Bronchial epithelial cell (primary cell): ENCODE results near the gene RPL31. TPM values are rescaled to one million over a fixed set of nuclear protein-coding genes. Genes with fewer than 3 reads are reported as not detected.
A peak's percentile ranks its signal among the peaks of the same experiment; 100 is the strongest.

Source experiments
- DNase-seq: peaks from one replicate; pipeline ENCODE4 v3.0.0-alpha.2; 2010; ENCODE audit warnings: low read depth
- FAIRE-seq: peaks from 2 replicates; lab custom pipeline; 2011; peaks lifted over from hg19 to GRCh38; lab: Jason Lieb, UNC
- H3K27me3 ChIP-seq: 2 replicates; pipeline ENCODE4 v1.5.1; 2011; ENCODE audit warnings: low read length; ENCODE audit not compliant: control insufficient read depth, insufficient read depth
- H3K36me3 ChIP-seq: 2 replicates; pipeline ENCODE4 v1.5.1; 2011; ENCODE audit warnings: low read length; ENCODE audit not compliant: control insufficient read depth, insufficient read depth
- H3K4me3 ChIP-seq: 2 replicates; pipeline ENCODE4 v1.5.1; 2011; ENCODE audit warnings: mild to moderate bottlenecking, low read depth, low read length, control low read depth
- total RNA-seq: library from RNA; depleted of rRNA; stranded (reverse); fragments of >200 nt; gene quantifications from 2 replicates; pipeline ENCODE4 v1.2.1, GENCODE V29; 2014
- TF ChIP-seq, protein P1 (sequence below): IDR thresholded peaks from 2 replicates; pipeline ENCODE4 v1.5.1; 2011; ENCODE audit warnings: mild to moderate bottlenecking, moderate library complexity, low read length, control low read depth, inconsistent platforms; ENCODE audit not compliant: insufficient read depth, severe bottlenecking

RPL31 gene
- total RNA-seq, 1 donor from 2014 or later = 2,143 TPM

- Histone ChIP-seq H3K4me3 (no peak overlapping the region), H3K36me3 (peaks cover 26% of the 10 kb centered on the region), H3K27me3 (no peaks in the 10 kb centered on the region)
- DNase-seq (no peak), FAIRE-seq (no peak)
- TF ChIP-seq, protein P1, sequence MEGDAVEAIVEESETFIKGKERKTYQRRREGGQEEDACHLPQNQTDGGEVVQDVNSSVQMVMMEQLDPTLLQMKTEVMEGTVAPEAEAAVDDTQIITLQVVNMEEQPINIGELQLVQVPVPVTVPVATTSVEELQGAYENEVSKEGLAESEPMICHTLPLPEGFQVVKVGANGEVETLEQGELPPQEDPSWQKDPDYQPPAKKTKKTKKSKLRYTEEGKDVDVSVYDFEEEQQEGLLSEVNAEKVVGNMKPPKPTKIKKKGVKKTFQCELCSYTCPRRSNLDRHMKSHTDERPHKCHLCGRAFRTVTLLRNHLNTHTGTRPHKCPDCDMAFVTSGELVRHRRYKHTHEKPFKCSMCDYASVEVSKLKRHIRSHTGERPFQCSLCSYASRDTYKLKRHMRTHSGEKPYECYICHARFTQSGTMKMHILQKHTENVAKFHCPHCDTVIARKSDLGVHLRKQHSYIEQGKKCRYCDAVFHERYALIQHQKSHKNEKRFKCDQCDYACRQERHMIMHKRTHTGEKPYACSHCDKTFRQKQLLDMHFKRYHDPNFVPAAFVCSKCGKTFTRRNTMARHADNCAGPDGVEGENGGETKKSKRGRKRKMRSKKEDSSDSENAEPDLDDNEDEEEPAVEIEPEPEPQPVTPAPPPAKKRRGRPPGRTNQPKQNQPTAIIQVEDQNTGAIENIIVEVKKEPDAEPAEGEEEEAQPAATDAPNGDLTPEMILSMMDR = no peak
Observed at GRCh38 chr2:101040072-101040471, 38.0 kb downstream of the RPL31 start.

DNA sequence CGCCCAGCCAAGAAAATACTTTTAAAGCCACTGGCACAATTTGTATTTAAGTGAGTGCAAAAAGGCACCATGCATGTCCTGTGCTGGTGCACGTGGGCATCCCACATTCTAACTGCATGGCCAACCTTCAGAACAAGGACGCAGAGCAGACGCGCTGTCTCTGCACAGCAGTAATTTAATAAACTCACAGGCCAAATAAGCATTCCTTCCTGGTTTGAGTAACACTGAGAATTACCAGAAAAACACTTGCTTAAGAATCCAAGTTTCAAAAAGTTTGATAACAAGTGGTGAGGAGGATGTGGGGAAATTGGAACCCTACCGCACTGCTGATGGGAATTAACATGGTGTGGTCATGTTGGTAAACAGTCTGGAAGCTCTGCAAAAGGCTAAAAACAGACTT is 38.7 kb downstream of the RPL31 start:
- peaks cover 23% of the 10 kb centered on the region for H3K36me3 ChIP-seq

GRCh38 chr2:101041413-101041812 is 39.3 kb downstream of the RPL31 start:
- H3K36me3 ChIP-seq = peaks cover 22% of the 10 kb centered on the region
- TF ChIP-seq, protein P1 = no peak
- no peak for DNase-seq
- H3K27me3 ChIP-seq = no peaks in the 10 kb centered on the region
- H3K4me3 ChIP-seq = no peak overlapping the region
- FAIRE-seq = no peak

More for the DNA sequence above, 38.7 kb downstream of the RPL31 start:
- Histone ChIP-seq H3K4me3 (no peak overlapping the region), H3K27me3 (no peaks in the 10 kb centered on the region)
- TF ChIP-seq, protein P1 = no peak
- FAIRE-seq (no peak), DNase-seq (no peak)

DNA sequence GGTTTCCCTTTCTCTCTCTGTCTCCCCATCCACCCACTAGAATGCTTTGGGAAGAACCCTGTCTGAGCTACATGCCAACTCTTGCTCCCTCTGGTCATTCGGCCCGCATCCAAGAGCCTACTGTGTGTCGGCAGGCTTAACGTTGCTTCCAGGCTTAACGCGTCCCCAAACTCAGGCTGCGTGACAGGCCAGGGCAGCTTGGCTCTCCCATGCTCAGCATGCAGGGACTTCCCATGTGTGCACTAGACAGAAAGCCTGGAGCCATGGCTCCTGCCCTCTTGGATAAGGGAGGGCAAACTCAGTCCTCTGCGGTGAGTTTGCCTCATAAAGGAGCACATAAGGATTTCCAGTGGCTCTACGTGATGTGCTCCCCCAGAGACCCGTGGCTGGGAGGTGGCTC is 43.2 kb downstream of the RPL31 start:
- DNase-seq (no peak), FAIRE-seq (no peak)
- TF ChIP-seq, protein P1 = no peak
- Histone ChIP-seq H3K4me3 (no peak overlapping the region), H3K27me3 (no peaks in the 10 kb centered on the region), H3K36me3 (peaks cover 12% of the 10 kb centered on the region)

DNA sequence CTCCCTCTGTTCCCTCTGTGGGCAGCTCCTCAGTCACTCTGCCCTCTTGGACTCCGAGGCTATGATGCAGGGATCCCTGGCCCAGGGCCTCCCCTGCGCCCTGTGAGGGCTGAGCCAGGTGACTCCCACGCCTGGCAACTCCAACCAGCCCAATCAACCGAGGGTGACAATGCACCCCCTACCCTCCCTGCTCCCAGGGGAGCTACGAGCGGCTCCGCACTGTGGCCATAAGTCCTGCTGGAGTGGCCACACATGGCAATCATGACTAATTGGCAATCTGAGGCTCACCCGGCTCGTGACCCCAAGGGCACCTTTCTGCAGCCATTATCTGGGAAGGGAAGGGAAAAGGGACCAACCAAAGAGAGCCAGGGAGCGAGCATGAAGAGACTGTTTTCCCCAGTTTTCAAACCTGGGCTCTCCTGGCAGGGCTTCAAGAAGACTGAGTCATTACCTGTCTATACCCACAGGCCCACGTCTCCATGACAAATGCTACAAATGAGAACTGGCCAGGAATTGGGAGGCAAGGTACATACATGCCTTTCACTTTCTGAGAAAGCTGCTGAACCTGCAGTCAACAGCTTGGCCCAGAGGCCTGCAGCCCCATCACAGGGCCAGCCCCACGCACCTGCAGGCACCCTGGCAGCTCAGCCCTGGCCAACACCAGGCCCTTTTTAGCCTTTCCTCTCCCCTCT is 45.1 kb downstream of the RPL31 start:
- H3K4me3 ChIP-seq = no peak overlapping the region
- DNase-seq = peak; percentile 92
- no peaks in the 10 kb centered on the region for H3K27me3 ChIP-seq
- TF ChIP-seq, protein P1 = no peak
- peaks cover 12% of the 10 kb centered on the region for H3K36me3 ChIP-seq
- FAIRE-seq = no peak

- TF ChIP-seq, protein P1 = no peak
- FAIRE-seq = no peak
- Histone ChIP-seq H3K36me3 (peaks cover 12% of the 10 kb centered on the region), H3K4me3 (no peak overlapping the region), H3K27me3 (no peaks in the 10 kb centered on the region)
- DNase-seq = no peak
Observed at GRCh38 chr2:101047774-101048173, 45.7 kb downstream of the RPL31 start.
